AG04449 (cell line): Measurements from ENCODE around the gene SNX11.

Experiments
- CTCF ChIA-PET: fragments of 350-600 bp; formaldehyde crosslinking; extraction: SDS; loops from one replicate; lab custom pipeline; 2021; ENCODE audit warnings: antibody characterized with exemption; lab: Yijun Ruan, JAX
- POLR2A ChIA-PET: fragments of 400-600, 350-600 bp; formaldehyde crosslinking; extraction: SDS; loops from one replicate; lab custom pipeline; 2020; ENCODE audit warnings: antibody characterized with exemption, inconsistent platforms; lab: Yijun Ruan, JAX
- DNase-seq: peaks from one replicate; pipeline ENCODE4 v3.0.0-alpha.2; 2010; ENCODE audit warnings: low read depth, low spot score
- H3K4me3 ChIP-seq: 2 replicates; pipeline ENCODE4 v1.5.1; 2011; ENCODE audit warnings: low read depth, mild to moderate bottlenecking, control low read depth, low read length
- TF ChIP-seq, protein P1 (sequence below): IDR thresholded peaks from one replicate; pipeline ENCODE4 v1.5.1; 2011; ENCODE audit warnings: mild to moderate bottlenecking, moderate library complexity, low read length, control low read depth, inconsistent platforms; ENCODE audit not compliant: insufficient read depth; ENCODE audit errors: missing control alignments

Gene SNX11

GRCh38 chr17:48084932-48085331 is 22.6 kb upstream of the SNX11 start:
- no peak for DNase-seq
- POLR2A ChIA-PET: no interaction called here
- H3K4me3 ChIP-seq: no peak overlapping the region
- CTCF ChIA-PET: interaction anchor here (1.0 to 6.4 kb wide), 6 partner anchors 10 to 59 kb away, joined by 3 to 50 read pairs (median 14); no protein-coding TSS in a partner anchor
- TF ChIP-seq, protein P1, sequence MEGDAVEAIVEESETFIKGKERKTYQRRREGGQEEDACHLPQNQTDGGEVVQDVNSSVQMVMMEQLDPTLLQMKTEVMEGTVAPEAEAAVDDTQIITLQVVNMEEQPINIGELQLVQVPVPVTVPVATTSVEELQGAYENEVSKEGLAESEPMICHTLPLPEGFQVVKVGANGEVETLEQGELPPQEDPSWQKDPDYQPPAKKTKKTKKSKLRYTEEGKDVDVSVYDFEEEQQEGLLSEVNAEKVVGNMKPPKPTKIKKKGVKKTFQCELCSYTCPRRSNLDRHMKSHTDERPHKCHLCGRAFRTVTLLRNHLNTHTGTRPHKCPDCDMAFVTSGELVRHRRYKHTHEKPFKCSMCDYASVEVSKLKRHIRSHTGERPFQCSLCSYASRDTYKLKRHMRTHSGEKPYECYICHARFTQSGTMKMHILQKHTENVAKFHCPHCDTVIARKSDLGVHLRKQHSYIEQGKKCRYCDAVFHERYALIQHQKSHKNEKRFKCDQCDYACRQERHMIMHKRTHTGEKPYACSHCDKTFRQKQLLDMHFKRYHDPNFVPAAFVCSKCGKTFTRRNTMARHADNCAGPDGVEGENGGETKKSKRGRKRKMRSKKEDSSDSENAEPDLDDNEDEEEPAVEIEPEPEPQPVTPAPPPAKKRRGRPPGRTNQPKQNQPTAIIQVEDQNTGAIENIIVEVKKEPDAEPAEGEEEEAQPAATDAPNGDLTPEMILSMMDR: no peak

GRCh38 chr17:48093341-48094045 is 14.1 kb upstream of the SNX11 start:
- DNase-seq: no peak
- ChIA-PET POLR2A (no interaction called here), CTCF (interaction anchor here (0.8 to 1.5 kb wide), 8 partner anchors 13 to 68 kb away, joined by 3 to 10 read pairs (median 4); no protein-coding TSS in a partner anchor)
- TF ChIP-seq, protein P1: no peak
- no peak overlapping the region for H3K4me3 ChIP-seq

- no peak overlapping the region for H3K4me3 ChIP-seq
- TF ChIP-seq, protein P1: no peak
- DNase-seq: no peak
- ChIA-PET CTCF (interaction anchor here (1.0 to 7.3 kb wide), 9 partner anchors 10 to 104 kb away, joined by 3 to 68 read pairs (median 5); partner anchors contain the start of gene SNX11), POLR2A (no interaction called here)
These were observed 12.0 kb upstream of the SNX11 start for GRCh38 chr17:48095611-48096010.

GRCh38 chr17:48100160-48100559 is 7.4 kb upstream of the SNX11 start:
- ChIA-PET POLR2A (interaction anchor here (1.0 to 2.7 kb wide), 3 partner anchors 33 to 74 kb away, joined by 3 to 13 read pairs (median 7); partner anchors contain the start of gene NFE2L1), CTCF (interaction anchor here (0.9 to 7.3 kb wide), 9 partner anchors 7 to 74 kb away, joined by 3 to 68 read pairs (median 5); partner anchors contain the start of gene SNX11)
- no peak for DNase-seq
- H3K4me3 ChIP-seq: peak overlapping the region; percentile 88
- TF ChIP-seq, protein P1: no peak

- TF ChIP-seq, protein P1: no peak
- peak overlapping the region; percentile 88 for H3K4me3 ChIP-seq
- ChIA-PET POLR2A (interaction anchor here (1.0 to 2.7 kb wide), 3 partner anchors 34 to 75 kb away, joined by 3 to 13 read pairs (median 7); partner anchors contain the start of gene NFE2L1), CTCF (interaction anchor here (1.1 to 7.3 kb wide), 5 partner anchors 19 to 74 kb away, joined by 3 to 68 read pairs (median 5); no protein-coding TSS in a partner anchor)
- DNase-seq: no peak
These were observed 7.0 kb upstream of the SNX11 start for GRCh38 chr17:48100591-48101011.

GRCh38 chr17:48101012-48101720 is 6.4 kb upstream of the SNX11 start, which contains the start of gene CBX1:
CBX1 (minus strand) TSS chr17:48101478; CDS start chr17:48077004, 24,474 bp downstream.
- DNase-seq: peak; percentile 46
- TF ChIP-seq, protein P1: no peak
- H3K4me3 ChIP-seq: peak within 1 kb of the TSS; percentile 88
- ChIA-PET CTCF (interaction anchor here (0.5 to 7.3 kb wide), 4 partner anchors 22 to 395 kb away, joined by 3 to 68 read pairs (median 6); no protein-coding TSS in a partner anchor), POLR2A (interaction anchor here (1.0 to 2.7 kb wide), 3 partner anchors 34 to 75 kb away, joined by 3 to 13 read pairs (median 7); partner anchors contain the start of gene NFE2L1)
